ENCODE data around the gene RAD51B. TPM values are rescaled to one million over a fixed set of nuclear protein-coding genes. Genes with fewer than 3 reads are reported as not detected.

Gene RAD51B
- total RNA-seq, 1 experiment from 2014 or later, result 20.0 TPM

DNA sequence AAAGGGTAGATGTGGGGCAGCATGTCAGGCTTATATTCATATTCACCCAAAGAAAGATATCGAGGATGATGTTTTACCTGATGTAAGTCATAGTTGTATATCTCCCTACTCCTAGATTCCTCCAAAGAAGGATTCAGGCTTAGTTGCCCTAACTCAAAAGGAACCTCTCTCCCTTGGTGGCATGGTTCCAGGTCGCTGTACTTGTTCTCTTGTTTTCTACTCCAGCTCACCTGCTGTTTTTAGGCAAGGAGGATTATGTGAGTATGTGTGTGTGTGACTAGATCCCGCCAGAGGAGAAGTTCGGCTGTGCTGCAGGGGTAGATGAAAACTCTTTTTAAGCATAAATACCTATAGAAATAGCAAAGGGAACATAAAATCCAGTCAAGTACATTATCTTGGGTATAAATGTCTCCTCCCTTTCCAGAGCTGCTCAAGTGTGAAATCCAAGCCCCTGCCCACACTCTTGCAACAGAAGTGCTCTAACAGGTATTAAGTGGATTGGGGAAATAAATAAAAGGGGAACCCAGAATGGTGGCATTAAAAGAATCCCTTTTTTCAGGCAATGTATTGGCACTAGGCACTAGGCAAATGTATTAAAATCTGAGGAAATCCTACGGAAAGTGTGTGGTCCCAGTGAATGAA lies 597.6 kb downstream of the RAD51B start:
- H4K20me1 ChIP-seq (ENCODE audit: insufficient read depth), result no peaks in the 10 kb centered on the region
- no peak overlapping the region for H3K9ac ChIP-seq (ENCODE audit: low read length)
- no peak overlapping the region for H3K4me2 ChIP-seq (ENCODE audit: low read length)
- no TSS peak for BruUV-seq (replicated peaks)
- no peak for DNase-seq (ENCODE audit: low read depth, low spot score)
- ChIA-PET RAD21 (ENCODE audit: low non-redundant PET in 1 of 2, low total read pairs in 2 of 2, uncharacterized antibody in 2 of 2, unreplicated experiment in 2 of 2) (no interaction called here), CTCF (no interaction called here), POLR2A (interaction anchor here (0.9 kb wide), 1 partner anchor 16 kb away, joined by 3 read pairs; no protein-coding TSS in a partner anchor)
- TF ChIP-seq TCF7L2 (IDR thresholded peaks at IDR 0.05; ENCODE audit: borderline replicate concordance, extremely low read depth, insufficient read depth, insufficient read length) (no peak), EGR1 (IDR thresholded peaks at IDR 0.05; ENCODE audit: low read depth) (no peak), ZNF274 (IDR thresholded peaks at IDR 0.05; ENCODE audit: low read depth, low read length) (no peak)
- TF ChIP-seq, protein P1, sequence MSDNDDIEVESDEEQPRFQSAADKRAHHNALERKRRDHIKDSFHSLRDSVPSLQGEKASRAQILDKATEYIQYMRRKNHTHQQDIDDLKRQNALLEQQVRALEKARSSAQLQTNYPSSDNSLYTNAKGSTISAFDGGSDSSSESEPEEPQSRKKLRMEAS (IDR thresholded peaks at IDR 0.05), result no peak
- no peaks in the 10 kb centered on the region for H3K79me2 ChIP-seq (ENCODE audit: insufficient read depth, low read length)
- no peak overlapping the region for H2AFZ ChIP-seq (ENCODE audit: low read depth, low read length, poor library complexity, severe bottlenecking)
- no peak overlapping the region for H3K27ac ChIP-seq (ENCODE audit: low read depth, low read length)
- no peaks in the 10 kb centered on the region for H3K36me3 ChIP-seq (ENCODE audit: control insufficient read depth in 1 of 2, insufficient read depth in 2 of 2, low read length in 2 of 2)
- intact Hi-C loops (cut with micrococcal nuclease), result no loop called here
- H3K4me1 ChIP-seq (ENCODE audit: control insufficient read depth in 1 of 2, insufficient read depth in 2 of 2, low read length in 2 of 2), result peaks cover 30 to 34% of the 10 kb centered on the region in 2 experiments
- ATAC-seq, result no peak
- no peaks in the 10 kb centered on the region for H3K9me3 ChIP-seq (ENCODE audit: control insufficient read depth in 1 of 2, insufficient read depth in 1 of 2, low read depth in 1 of 2, low read length in 2 of 2)
- H3K9me2 ChIP-seq (ENCODE audit: insufficient read depth), result no peaks in the 10 kb centered on the region
- no peak overlapping the region for H3K4me3 ChIP-seq (replicated peaks in 1 of 2; ENCODE audit: low read depth in 1 of 2, low read length in 2 of 2)
- H3K27me3 ChIP-seq (ENCODE audit: insufficient read depth, low read length), result no peaks in the 10 kb centered on the region

DNA sequence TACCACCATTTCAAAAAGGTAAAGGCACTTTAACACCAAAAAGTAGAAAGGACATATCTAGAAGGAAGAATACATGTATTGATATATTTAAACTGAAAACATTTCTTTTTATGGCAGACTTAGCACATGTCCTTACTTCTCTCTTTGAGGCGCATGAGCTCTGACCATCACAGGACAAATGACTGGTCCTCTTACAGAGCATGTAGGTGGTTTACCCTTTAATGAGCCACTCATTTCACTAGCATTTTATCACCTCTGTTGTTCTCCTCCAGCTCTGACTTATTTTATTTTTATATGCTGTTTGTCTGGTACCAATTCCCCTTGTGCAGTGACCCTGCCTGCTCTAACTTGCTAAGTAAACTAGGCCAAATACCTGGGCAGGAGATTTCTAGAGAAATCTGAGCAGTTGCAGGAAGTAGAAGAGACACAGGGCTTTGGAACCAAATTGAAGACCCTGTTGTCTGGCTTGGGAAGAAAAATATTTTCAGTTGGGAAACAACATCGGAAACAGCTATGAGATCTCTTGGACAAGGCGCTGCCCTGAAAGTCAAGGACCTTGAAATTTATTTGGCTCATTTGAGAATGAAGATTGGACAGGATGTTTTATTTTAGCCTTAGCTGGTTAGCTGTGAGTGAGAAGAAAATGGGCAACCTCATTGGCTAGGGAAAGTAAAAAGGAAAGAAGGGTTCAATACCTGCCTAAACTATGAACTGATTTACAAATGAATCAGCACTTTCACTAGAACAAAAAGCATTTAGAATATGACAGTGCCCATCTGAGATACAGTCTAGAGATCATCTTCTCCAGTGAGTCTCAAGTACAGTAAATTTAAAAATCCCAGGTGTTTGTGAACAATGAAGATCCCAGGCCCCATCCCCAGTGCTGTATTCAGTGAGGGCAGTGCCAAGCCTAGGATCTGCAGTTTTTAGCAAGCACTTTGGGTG lies 598.9 kb downstream of the RAD51B start:
- H3K4me2 ChIP-seq (ENCODE audit: low read length), result no peak overlapping the region
- TF ChIP-seq SRF (IDR thresholded peaks at IDR 0.05; ENCODE audit: low read depth), result no peak
- TF ChIP-seq RAD21 (IDR thresholded peaks at IDR 0.05; ENCODE audit: low read depth), result no peak
- TF ChIP-seq CBX3 (IDR thresholded peaks at IDR 0.05; ENCODE audit: low read depth), result no peak
- TF ChIP-seq, protein P2, sequence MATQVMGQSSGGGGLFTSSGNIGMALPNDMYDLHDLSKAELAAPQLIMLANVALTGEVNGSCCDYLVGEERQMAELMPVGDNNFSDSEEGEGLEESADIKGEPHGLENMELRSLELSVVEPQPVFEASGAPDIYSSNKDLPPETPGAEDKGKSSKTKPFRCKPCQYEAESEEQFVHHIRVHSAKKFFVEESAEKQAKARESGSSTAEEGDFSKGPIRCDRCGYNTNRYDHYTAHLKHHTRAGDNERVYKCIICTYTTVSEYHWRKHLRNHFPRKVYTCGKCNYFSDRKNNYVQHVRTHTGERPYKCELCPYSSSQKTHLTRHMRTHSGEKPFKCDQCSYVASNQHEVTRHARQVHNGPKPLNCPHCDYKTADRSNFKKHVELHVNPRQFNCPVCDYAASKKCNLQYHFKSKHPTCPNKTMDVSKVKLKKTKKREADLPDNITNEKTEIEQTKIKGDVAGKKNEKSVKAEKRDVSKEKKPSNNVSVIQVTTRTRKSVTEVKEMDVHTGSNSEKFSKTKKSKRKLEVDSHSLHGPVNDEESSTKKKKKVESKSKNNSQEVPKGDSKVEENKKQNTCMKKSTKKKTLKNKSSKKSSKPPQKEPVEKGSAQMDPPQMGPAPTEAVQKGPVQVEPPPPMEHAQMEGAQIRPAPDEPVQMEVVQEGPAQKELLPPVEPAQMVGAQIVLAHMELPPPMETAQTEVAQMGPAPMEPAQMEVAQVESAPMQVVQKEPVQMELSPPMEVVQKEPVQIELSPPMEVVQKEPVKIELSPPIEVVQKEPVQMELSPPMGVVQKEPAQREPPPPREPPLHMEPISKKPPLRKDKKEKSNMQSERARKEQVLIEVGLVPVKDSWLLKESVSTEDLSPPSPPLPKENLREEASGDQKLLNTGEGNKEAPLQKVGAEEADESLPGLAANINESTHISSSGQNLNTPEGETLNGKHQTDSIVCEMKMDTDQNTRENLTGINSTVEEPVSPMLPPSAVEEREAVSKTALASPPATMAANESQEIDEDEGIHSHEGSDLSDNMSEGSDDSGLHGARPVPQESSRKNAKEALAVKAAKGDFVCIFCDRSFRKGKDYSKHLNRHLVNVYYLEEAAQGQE (IDR thresholded peaks at IDR 0.05; ENCODE audit: low read depth), result no peak
- no peak overlapping the region for H3K9ac ChIP-seq (ENCODE audit: low read length)
- H3K36me3 ChIP-seq (ENCODE audit: control insufficient read depth in 1 of 2, insufficient read depth in 2 of 2, low read length in 2 of 2), result no peaks in the 10 kb centered on the region
- peaks cover 17 to 21% of the 10 kb centered on the region in 2 experiments; a peak in 3 of 4 replicates for H3K4me1 ChIP-seq (ENCODE audit: control insufficient read depth in 1 of 2, insufficient read depth in 2 of 2, low read length in 2 of 2)
- no peak overlapping the region for H3K27ac ChIP-seq (ENCODE audit: low read depth, low read length)
- ChIA-PET POLR2A (no interaction called here), RAD21 (ENCODE audit: low non-redundant PET in 1 of 2, low total read pairs in 2 of 2, uncharacterized antibody in 2 of 2, unreplicated experiment in 2 of 2) (no interaction called here), CTCF (no interaction called here)
- H3K9me3 ChIP-seq (ENCODE audit: control insufficient read depth in 1 of 2, insufficient read depth in 1 of 2, low read depth in 1 of 2, low read length in 2 of 2), result no peaks in the 10 kb centered on the region
- intact Hi-C loops (cut with micrococcal nuclease), result no loop called here
- no peaks in the 10 kb centered on the region for H4K20me1 ChIP-seq (ENCODE audit: insufficient read depth)
- no peak for ATAC-seq
- no peaks in the 10 kb centered on the region for H3K27me3 ChIP-seq (ENCODE audit: insufficient read depth, low read length)
- no peak for DNase-seq (ENCODE audit: low read depth, low spot score)
- BruUV-seq (replicated peaks), result no TSS peak
- no peaks in the 10 kb centered on the region for H3K9me2 ChIP-seq (ENCODE audit: insufficient read depth)
- no peak overlapping the region for H2AFZ ChIP-seq (ENCODE audit: low read depth, low read length, poor library complexity, severe bottlenecking)
- no peak overlapping the region for H3K4me3 ChIP-seq (replicated peaks in 1 of 2; ENCODE audit: low read depth in 1 of 2, low read length in 2 of 2)
- H3K79me2 ChIP-seq (ENCODE audit: insufficient read depth, low read length), result no peaks in the 10 kb centered on the region

Measured in HCT116 (cell line).